ENCODE data around the gene HTR4. TPM values are rescaled to one million over a fixed set of nuclear protein-coding genes. Genes with fewer than 3 reads are reported as not detected.

Gene HTR4
- total and polyA plus RNA-seq, 4 donors, result 0.17 to 0.18 TPM; not detected in 2

- Histone ChIP-seq H3K4me1 (ENCODE audit: control insufficient read depth in 5 of 5, insufficient read depth in 5 of 5, low read length in 5 of 5) (no peaks in the 10 kb centered on the region), H3K36me3 (ENCODE audit: control insufficient read depth in 4 of 4, insufficient read depth in 4 of 4, low read length in 4 of 4) (no peaks in the 10 kb centered on the region), H3K9ac (ENCODE audit: insufficient read depth in 1 of 2, low read length in 2 of 2) (no peak overlapping the region), H3K4me3 (no peak overlapping the region), H3K9me3 (ENCODE audit: control insufficient read depth in 4 of 4, insufficient read depth in 3 of 4, low read length in 3 of 4) (no peaks in the 10 kb centered on the region), H3K27me3 (ENCODE audit: control insufficient read depth in 3 of 3, insufficient read depth in 3 of 3, low read length in 2 of 3) (peaks cover 0 to 3% (median 2%) of the 10 kb centered on the region in 3 donors), H3K27ac (ENCODE audit: low read depth in 1 of 2, low read length in 1 of 2) (no peak overlapping the region)
- no peak for TF ChIP-seq CTCF (IDR thresholded peaks at IDR 0.05; ENCODE audit: control extremely low read depth, extremely low read depth)
- DNase-seq (no peak), ATAC-seq (ENCODE audit: insufficient read depth, low FRiP score) (no peak)
- WGBS, 2 donors, result 79 to 85% methylated on average over 1 of the region's 1 CpG
These were observed 156.6 kb downstream of the HTR4 start for GRCh38 chr5:148497757-148498156.

- WGBS, 2 donors, result 73 to 86% methylated on average over 1 of the region's 1 CpG
- Histone ChIP-seq H3K9ac (ENCODE audit: insufficient read depth in 1 of 2, low read length in 2 of 2) (no peak overlapping the region), H3K4me3 (no peak overlapping the region), H3K4me1 (ENCODE audit: control insufficient read depth in 5 of 5, insufficient read depth in 5 of 5, low read length in 5 of 5) (no peaks in the 10 kb centered on the region), H3K27ac (ENCODE audit: low read depth in 1 of 2, low read length in 1 of 2) (no peak overlapping the region), H3K36me3 (ENCODE audit: control insufficient read depth in 4 of 4, insufficient read depth in 4 of 4, low read length in 4 of 4) (no peaks in the 10 kb centered on the region), H3K27me3 (ENCODE audit: control insufficient read depth in 3 of 3, insufficient read depth in 3 of 3, low read length in 2 of 3) (peaks cover 0 to 3% (median 2%) of the 10 kb centered on the region in 3 donors), H3K9me3 (ENCODE audit: control insufficient read depth in 4 of 4, insufficient read depth in 3 of 4, low read length in 3 of 4) (no peaks in the 10 kb centered on the region)
- DNase-seq, result no peak
- no peak for ATAC-seq (ENCODE audit: insufficient read depth, low FRiP score)
- TF ChIP-seq CTCF (IDR thresholded peaks at IDR 0.05; ENCODE audit: control extremely low read depth, extremely low read depth), result no peak
These were observed 162.0 kb downstream of the HTR4 start for GRCh38 chr5:148492351-148492750.

- no peak for ATAC-seq (ENCODE audit: insufficient read depth, low FRiP score)
- H3K9me3 ChIP-seq (ENCODE audit: control insufficient read depth in 4 of 4, insufficient read depth in 3 of 4, low read length in 3 of 4), result no peaks in the 10 kb centered on the region
These were observed 162.5 kb downstream of the HTR4 start for GRCh38 chr5:148491793-148492184.

More at GRCh38 chr5:148491793-148492184, 162.5 kb downstream of the HTR4 start:
- Histone ChIP-seq H3K4me1 (ENCODE audit: control insufficient read depth in 5 of 5, insufficient read depth in 5 of 5, low read length in 5 of 5) (no peaks in the 10 kb centered on the region), H3K27ac (ENCODE audit: low read depth in 1 of 2, low read length in 1 of 2) (no peak overlapping the region), H3K9ac (ENCODE audit: insufficient read depth in 1 of 2, low read length in 2 of 2) (no peak overlapping the region), H3K27me3 (ENCODE audit: control insufficient read depth in 3 of 3, insufficient read depth in 3 of 3, low read length in 2 of 3) (peaks cover 0 to 3% (median 2%) of the 10 kb centered on the region in 3 donors), H3K36me3 (ENCODE audit: control insufficient read depth in 4 of 4, insufficient read depth in 4 of 4, low read length in 4 of 4) (no peaks in the 10 kb centered on the region), H3K4me3 (no peak overlapping the region)
- WGBS, 2 donors, result 63 to 81% methylated on average over 6 of the region's 6 CpGs
- no peak for DNase-seq
- no peak for TF ChIP-seq CTCF (IDR thresholded peaks at IDR 0.05; ENCODE audit: control extremely low read depth, extremely low read depth)
